SK-N-SH treated with all-trans-retinoic acid at 6 μM for 48 hours (cell line): ENCODE data around the gene SEMA6D.

Source experiments
- CSDC2 ChIP-seq: fragments of 250-450 bp; sonication (Bioruptor Pico); IDR thresholded peaks from 2 replicates; pipeline ENCODE4 v1.5.0; 2020; ENCODE audit warnings: mild to moderate bottlenecking, moderate library complexity
- ESRRG ChIP-seq: fragments of 250-450 bp; sonication (Bioruptor Pico); IDR thresholded peaks from 2 replicates; pipeline ENCODE4 v1.6.1; 2021; ENCODE audit warnings: mild to moderate bottlenecking
- RARB ChIP-seq: fragments of 250-450 bp; sonication (Bioruptor Pico); IDR thresholded peaks from 2 replicates; pipeline ENCODE4 v1.8.0; 2021; ENCODE audit warnings: mild to moderate bottlenecking, moderate library complexity
- TCF4 ChIP-seq: fragments of 250-450 bp; sonication (Bioruptor Pico); IDR thresholded peaks from 2 replicates; pipeline ENCODE4 v1.8.0; 2021; ENCODE audit warnings: mild to moderate bottlenecking, moderate library complexity, borderline replicate concordance
- ZC3H10 ChIP-seq: fragments of 250-450 bp; sonication (Bioruptor Pico); IDR thresholded peaks from 2 replicates; pipeline ENCODE4 v1.5.1; 2021; ENCODE audit warnings: mild to moderate bottlenecking, moderate library complexity
- ZFP3 ChIP-seq: fragments of 250-450 bp; sonication (Bioruptor Pico); IDR thresholded peaks from 2 replicates; pipeline ENCODE4 v1.5.0; 2020; ENCODE audit warnings: mild to moderate bottlenecking, moderate library complexity
- ZFP30 ChIP-seq: fragments of 450-650 bp; formaldehyde crosslinking; IDR thresholded peaks from 2 replicates; pipeline ENCODE4 v1.5.0; 2022; ENCODE audit warnings: mild to moderate bottlenecking, moderate library complexity
- ZNF70 ChIP-seq: fragments of 450-650 bp; formaldehyde crosslinking; IDR thresholded peaks from 2 replicates; pipeline ENCODE4 v1.5.0; 2020; ENCODE audit warnings: mild to moderate bottlenecking, moderate library complexity
- ZNF8 ChIP-seq: fragments of 450-650 bp; formaldehyde crosslinking; IDR thresholded peaks from 2 replicates; pipeline ENCODE4 v1.5.0; 2020; ENCODE audit warnings: mild to moderate bottlenecking, moderate library complexity

- TF ChIP-seq ZFP30 (CRISPR knock-in tag): no peak
- no peak for TF ChIP-seq TCF4
- no peak for TF ChIP-seq ZNF70 (CRISPR knock-in tag)
- no peak for TF ChIP-seq CSDC2 (CRISPR knock-in tag)
- no peak for TF ChIP-seq ZC3H10 (CRISPR knock-in tag)
- no peak for TF ChIP-seq ZNF8 (CRISPR knock-in tag)
- TF ChIP-seq ZFP3: no peak
- TF ChIP-seq RARB (CRISPR knock-in tag): no peak
- TF ChIP-seq ESRRG: no peak
Measured at GRCh38 chr15:47769166-47769565, 51.9 kb downstream of the SEMA6D start.
